GM21717 (cell line): Measurements from ENCODE around the gene CYTH4.
"Not testable (repeated sequence)": the region's sequence is repeated elsewhere in the genome, so short reads cannot be mapped to it uniquely, and the experiment has no call there.

ENCODE experiments used
- ATAC-seq: cut with Tn5 transposase; IDR thresholded peaks from one replicate; pipeline ENCODE4 v1.9.1; 2021; ENCODE audit warnings: mild to moderate bottlenecking, moderate library complexity; ENCODE audit not compliant: unreplicated experiment

Gene CYTH4, protein sequence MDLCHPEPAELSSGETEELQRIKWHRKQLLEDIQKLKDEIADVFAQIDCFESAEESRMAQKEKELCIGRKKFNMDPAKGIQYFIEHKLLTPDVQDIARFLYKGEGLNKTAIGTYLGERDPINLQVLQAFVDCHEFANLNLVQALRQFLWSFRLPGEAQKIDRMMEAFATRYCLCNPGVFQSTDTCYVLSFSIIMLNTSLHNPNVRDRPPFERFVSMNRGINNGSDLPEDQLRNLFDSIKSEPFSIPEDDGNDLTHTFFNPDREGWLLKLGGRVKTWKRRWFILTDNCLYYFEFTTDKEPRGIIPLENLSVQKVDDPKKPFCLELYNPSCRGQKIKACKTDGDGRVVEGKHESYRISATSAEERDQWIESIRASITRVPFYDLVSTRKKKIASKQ

DNA sequence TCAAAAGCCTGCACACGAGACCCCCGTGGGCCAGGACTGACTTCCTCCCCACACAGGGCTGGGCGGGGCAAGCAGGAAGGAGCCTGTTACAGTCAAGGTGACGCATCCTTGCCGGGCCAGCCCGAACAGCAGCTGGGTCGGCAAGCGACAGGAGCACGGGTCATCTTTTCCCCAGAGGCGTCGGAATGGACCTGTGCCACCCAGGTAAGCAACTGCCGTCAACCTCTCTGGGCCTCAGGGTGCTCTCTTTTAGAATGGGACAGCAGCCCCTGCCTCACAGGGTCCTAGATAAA lies at the start of gene CYTH4:
TSS of gene CYTH4 (plus strand) at position 124 of the 293 bp plus-strand sequence. CDS start at position 186, 62 bp downstream.
- peak; percentile 44 for ATAC-seq

DNA sequence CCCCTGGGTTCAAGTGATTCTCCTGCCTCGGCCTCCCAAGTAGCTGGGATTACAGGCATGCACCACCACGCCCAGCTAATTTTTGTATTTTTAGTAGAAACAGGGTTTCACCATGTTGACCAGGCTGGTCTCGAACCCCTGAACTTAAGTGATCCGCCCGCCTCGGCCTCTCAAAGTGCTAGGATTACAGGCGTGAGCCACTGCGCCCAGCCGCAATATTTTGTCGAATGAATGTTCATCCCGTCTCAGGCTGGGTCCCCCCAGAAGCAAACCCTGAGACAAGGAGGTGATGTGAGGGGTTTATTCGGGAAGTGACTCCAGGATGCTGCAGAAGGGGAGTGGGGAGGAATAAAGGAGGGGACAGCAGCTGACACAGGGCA lies 48.9 kb upstream of the CYTH4 start:
- ATAC-seq = not testable (repeated sequence)

DNA sequence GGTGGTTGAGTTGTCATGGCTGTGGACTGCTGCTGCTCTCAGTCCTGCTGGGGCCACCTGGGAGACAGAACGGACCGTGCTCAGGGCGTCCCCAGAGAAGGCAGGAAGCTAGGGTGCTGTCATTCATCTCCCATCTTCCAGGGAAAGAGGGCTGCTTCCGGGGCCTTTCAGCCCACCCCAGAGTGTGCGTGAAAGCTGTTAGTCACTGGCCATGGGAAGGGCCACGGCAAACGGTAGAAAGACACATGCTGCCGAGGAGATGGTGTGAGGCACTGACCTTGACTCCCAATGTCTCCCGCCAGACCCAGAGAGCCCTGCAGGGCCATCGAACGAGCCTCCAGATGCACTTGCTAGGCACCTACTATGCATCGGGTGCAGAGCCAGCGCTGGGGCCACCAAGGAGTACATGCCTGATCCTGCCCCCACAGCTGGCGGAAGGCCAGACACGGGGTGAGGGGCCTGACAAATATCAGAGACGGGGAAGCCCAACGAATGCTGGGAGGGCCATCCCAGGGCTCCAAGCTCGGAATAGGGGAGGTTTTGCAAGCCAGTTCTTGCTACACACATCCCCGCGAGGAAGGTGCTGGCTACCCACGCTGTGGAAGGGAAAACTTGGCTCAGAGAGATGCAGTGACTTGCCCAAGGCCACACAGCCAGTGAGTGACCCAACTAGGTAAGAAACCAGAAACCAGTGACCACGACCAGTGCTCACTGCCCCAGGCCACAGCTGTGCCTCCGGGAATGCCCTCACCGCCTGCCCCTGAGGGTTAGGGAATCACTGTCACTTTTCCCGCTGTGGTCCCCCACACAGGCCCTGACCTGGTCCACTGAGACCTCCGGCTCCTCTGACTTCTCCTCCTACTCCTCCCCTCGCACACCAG lies 48.3 kb upstream of the CYTH4 start:
- ATAC-seq = no peak

DNA sequence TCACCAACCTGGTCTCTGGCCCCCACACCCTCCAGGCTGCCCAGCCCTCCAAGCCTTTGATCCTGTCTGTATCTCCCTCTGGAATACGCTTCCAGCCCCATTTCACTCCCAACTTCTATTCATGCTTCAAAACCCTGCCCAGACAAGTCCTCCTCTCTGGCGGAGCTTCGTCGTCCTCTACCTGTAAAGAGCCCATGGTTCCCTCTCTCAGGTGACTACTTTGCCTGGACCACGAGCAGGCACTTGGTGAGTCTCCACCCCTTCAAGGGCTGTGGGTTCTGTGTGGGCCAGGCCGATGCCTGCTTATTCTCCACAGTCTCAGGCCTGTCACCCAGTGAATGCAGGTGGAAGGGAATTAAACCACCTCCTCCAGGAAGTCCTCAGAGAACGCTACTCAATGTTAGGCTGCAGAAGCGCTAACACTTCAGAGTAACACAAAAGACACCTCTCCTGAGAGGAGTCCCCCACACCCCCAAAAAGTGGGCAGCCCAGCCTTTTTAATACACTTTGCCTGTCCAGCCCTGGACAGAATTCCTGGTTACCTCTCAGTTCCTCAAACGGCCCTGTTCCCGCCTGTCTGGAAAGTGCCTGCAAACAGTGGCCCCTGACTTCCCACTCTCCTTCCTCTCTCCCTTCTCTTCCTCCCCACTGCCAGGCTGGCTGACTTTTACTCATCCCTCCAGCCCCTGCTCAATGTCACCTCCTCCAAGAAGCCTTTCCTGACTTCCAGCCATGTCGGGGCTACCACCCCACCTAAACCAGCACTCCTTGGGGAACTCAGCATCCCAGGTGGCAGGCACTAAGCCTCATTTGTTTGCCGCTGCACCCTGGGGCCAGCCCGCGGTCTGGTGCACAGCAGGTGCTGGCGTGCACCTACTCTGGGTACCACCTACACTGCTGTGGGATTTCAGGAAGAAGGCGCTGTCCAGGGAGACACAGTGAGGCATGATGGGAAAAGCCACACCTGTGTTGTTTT lies 47.3 kb upstream of the CYTH4 start:
- ATAC-seq = no peak

DNA sequence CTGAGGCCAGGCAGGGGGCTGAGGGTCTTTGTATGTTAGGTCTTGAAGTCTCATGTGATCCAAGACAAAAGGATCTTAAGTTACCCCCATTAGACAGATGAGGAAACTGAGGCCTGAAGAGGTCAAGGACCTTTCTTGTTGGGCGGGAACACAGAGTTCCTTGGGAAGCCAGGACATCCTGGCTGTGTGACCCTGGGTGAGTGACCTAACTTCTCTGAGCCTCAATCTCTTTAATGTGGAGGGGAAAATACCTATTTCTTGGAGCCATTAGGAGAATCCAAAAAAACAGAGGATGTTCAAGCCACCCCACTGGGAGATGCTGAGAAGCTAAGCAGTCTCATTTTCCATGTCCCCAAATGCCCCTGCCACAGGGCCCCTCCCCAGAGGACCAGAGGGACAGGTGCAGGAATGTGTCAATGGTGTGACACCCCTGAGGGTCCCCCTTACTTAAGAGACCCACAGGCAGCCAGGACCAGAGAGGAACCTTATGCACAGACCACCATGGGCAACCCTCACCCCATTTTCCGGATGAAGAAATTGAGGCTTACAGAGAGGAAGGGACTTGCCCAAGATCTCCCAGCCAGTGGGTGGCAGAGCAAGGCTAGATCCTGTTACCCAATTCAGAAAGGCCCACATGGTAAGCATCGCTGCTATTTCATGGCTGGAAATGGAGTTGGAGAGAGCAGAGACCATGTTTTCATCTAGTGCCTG lies 46.3 kb upstream of the CYTH4 start:
- ATAC-seq = no peak

DNA sequence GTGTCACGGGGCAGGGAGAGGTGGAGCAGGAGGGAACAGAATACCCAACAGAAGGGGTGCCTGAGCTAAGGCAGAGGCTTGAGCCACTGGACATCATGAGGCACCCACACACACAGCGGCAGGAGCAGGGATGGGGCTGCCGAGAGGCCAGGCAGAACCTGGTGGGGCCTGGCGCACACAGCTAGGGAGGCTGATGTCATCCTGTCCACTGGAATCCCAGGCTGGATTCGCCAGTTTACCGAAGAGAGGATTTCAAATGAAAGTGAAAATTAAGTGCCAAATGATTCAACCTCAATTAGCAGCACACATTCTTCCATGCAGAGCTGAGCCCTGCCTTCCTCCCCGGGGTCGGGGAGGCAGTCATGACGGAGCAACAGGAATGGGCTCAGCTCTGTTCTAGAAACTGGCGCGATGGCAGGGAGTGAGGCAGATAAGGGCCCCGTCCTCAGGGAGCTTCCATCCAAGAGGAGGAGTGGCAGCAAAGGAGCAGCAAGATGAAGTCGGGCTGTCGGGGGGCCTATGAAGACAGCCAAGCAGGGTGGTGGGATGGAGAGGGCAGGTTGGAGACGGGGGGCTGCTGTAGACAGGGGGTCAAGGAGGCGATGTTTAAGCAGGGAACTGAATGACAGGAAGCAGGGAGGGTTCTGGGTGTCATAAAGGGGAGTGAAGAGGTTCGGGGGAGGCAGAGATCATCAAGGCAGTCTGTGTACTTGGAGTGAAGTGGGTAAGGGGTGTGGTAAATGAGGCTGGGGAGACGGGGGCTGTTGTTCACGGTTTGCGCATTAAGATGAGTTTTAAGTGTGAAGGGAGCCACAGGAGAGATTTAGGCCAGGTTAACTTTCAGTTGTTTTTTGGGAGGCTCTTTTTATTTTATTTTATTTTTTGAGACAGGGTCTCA lies 44.7 kb upstream of the CYTH4 start:
- no peak for ATAC-seq

DNA sequence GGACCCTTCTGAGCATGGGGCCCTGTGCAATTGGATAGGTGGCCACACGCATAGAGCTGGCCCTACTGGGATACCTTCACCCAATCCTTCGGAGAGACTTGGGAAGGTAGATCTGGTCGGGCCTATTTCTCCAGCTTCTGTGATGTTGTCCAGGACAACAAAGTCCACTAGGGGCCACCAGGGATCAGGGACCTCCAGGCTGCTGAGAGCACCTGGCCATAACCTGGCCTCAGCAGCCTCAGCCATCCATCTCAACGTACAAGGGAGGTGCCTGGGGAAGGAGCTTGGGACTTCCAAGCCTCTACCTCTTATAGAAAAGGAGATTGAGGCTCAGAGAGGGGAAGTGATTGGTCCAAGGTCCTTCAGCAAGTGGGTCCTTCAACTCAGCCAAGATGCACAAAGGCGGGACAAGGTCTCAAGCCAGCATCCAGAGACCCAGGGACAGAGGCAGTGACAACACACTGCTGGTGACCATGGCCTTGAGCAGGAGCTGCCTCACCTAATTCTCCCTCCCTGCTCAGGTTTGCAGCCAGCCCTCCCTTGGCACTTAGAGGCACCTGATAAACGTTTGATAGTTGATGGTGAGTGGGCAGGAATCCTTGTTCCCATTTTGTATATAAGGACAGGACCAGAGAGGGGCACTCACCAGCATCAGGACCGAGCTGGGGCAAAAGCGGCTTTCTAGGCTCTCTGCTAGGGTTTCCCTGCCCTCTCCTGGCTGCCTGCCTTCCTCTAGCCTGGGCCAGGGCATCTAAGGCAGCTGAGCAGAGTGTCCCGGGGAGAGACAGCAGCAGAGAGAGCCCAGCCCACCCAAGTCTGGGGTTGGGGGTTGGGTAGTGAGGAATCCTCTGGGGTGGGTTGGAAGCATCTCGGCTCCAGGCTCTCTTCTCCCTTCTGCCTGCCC lies 42.7 kb upstream of the CYTH4 start:
- no peak for ATAC-seq

DNA sequence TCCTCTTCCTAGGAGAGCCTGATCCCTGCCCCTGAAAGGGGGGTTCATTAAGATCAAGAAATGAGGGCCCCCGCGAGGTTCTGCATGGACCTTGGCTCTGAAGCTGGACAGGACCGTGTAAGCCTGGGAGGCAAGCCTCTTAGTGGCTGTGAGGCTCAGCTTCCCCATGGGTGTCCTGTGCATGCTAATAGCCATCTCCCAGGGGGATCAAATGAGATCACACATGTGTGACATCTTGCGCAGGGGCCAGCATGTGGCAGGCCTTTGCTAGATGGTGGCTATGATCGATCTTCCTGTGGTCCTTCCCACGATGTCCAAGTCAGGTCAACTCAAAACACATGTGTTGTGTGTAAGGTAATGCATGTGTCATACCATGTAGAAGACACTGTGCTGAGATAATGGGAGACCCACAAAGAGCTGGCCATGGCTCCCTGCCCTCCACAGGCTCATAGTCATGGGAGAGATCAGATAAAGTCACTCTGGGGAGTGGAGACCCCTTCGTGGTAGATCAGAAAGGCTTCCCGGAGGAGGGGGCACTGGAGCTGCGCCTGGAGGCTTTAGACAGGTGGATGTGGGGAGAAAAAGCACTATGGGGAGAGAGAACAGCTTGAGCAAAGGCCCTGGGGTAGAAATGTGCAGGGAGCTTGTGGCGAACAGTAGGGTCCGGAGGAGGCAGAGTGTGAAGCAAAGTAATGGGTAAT lies 41.9 kb upstream of the CYTH4 start:
- no peak for ATAC-seq

DNA sequence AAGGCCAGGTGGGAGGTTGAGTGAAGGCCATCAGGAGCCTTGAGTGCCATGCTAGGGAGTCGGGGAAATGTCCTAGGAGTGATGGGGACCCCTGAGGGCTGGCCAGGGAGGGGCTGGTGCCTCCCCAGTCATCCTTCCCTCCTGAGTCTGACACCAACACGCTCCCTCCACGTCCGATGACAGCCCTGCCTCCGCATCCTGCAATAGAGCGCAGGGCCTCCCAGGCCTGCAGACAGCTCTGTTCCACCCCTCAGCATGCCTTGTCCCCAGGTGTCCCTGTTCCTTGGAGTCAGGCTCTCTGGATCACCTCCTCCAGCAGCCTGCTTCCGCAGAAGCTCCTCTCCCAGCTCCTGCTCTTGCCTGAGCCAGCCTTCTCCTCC lies 41.4 kb upstream of the CYTH4 start:
- no peak for ATAC-seq

DNA sequence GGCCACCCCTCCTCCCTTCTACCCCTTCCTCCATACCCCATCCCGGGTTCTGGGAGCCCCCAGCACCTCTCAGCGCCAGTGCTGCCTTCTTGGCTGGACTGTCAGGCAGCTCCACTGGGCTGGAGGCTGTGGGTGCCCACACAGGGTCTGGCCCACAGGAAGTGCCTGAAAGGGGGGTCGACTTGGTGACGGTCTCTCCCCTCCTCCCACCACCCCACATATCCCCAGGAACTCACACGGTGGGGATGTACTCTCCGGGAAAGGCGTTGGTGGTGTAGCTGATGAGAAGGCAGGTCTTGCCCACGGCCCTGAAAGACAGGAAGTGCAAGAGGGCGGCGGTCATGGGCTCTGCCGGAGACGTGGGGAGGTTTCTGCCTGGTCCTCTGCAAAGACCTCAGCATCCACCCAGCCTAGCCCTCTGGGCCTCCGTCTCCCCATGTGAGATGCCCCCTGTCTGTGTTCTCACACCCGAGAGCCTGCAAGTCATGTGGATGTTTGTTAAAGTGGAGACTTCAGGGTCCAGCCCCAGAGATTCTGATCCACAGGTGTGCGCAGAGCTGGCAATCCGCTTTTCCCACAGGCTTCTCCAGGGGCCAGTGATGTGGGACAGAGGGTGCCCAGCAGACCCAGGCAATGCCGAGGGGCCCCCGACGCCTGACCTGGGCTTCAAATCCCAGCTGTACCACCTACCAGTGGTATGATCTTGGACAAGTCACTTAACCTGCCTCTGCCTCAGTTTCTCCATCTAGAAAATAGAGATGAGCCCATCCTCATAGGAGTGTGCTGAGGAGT lies 40.8 kb upstream of the CYTH4 start:
- ATAC-seq = no peak

DNA sequence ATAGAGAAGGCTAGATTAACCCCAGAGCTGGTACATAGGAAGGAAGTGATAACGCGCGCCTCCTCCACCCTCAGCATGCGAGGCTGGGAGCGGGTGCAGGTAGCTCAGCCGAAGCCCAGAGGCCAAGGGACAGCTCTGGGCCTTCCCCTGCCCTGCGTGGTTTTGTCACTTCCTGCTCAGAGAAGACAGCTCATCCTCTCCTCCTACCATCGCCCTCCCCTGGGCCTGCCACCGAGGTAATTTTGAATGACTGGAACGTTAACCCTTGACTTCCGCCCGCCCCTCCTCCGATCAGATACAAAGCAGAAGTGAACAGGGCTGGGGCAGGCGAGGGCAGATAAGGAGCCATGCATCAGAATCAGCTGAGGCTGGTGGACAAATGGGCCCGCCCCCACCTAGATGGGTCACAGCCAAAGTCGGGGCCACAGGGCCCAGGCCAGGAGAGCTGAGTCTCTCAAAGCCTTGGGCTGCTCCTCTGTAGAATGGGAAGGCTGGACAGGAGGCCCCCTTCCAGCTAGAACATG lies 39.9 kb upstream of the CYTH4 start:
- ATAC-seq = peak; percentile 47

DNA sequence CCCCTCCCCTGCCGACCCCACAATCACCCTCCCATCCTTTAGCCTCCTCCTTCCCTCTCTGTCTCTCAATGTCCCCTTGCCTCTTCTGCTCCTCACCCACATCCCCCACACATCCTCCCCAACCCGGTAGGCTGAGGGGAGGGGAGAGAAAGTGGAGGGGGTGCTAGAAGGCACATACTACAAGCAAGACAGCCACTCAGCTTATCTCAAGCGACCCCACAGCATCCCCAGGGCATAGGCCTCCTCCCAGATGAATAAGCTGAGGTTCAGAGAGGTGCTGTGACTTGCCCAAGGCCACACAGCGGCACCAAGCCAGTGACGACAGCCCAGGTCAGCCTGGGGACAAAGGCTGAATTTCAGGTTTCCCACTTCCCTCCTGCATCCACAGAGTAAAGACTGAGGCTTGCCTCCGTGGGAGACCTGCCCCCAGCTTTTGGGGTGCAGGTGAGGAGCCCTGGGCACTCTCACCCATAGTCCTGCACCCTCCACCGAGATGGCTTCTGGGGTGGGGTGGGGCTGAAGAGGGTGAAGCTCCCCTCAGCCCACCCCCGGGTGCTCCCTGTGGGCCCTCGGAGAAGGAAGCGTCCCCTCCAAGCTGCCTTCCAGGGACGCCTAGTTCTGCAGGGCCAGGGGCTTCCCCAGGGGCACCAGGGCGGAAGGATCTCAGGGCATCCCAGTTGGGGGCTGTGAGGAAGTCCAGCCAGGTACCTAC lies 38.8 kb upstream of the CYTH4 start:
- ATAC-seq = no peak

DNA sequence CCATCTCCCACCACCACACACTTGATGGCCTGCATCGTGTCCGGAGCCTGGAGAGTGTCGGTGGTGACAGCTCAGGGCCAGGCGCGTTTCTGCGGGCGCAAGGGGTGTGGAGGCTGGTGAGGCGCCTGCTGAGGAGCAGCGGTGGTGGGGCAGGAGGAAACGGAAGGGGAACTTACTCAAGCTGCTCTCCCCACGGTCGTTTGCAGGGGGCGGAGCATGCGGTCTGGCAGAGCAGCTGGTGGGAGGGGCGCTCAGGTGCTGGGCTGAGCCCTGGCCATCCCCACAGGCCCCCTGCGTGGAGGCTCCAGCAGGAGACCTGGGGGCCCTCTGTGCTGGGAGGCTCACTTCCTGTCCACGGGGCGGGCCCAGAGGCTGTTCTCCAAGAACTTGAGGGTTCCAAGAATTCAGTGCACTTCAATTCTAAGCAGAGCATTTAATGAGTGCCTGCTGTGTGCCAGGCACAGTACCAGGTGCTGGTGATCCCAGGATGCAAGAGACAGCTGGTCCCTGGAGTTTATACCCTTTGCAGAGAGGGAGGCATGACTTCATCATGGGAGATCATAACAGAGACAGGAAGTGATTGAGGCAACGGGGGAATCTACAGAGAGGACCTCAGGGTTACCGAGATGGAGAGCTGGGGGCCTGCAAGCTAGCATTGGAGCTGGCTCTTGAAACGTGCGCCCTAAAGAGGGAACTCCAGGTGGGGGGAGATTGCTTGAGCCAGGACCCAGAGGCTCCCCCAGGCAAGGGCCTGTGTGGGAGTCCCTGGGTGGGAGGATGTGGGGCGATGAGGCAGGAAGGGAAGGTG lies 38.0 kb upstream of the CYTH4 start, which contains the start of gene RAC2:
TSS of gene RAC2 (minus strand) at position 156 of the 808 bp plus-strand sequence. CDS start at position 35, 121 bp downstream.
- ATAC-seq = peak; percentile 41

DNA sequence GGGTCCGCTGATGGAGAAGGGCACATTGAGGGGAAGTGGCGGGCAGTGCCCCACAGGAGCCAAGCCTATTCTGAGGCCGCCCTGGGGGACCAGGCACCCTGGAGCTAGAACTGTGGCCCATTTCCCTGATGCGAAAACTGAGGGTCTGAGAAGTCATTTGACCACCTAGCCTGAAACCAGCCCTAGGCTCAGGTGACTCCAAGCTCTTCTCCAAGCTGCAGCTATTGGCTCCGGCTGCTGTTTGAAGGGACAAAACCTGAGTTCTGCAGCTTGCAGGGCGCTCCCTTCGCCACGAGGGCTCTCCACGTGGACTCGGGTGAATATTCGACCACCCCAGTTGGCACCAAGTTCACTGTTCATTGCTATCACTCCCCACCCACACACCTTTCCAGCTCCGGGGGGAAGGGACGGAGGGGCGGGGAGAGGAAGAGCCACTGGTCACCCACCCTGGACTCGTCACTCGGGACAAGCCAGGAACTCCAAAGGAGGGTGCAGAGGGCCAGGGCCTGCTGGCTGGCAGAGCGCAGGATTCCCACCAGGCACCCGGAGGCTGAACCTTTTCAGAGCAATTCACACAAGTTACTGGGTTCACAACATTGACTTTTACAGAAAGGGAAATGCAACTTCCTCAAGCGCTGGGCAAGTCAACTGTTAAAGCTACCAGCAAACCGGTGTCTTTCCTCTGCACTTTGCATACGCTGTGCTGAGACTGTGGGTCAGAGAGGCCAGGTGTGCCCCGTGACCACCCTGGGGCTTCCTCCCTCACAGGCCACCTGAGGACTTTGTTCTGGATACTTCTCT lies 37.2 kb upstream of the CYTH4 start:
- no peak for ATAC-seq
